GM13976 (cell line): ENCODE measurements around the gene KRTAP10-6.

Experiments used
- DNase-seq: peaks from one replicate; pipeline ENCODE4 v3.0.0; 2012; ENCODE audit warnings: low spot score
- in situ Hi-C: fragments of 300-500 bp; cut with MboI; formaldehyde crosslinking; loops from one replicate; pipeline ENCODE4 v1.12.0; 2022; ENCODE audit warnings: low sequenced_read_pairs, mixed read lengths, inconsistent platforms; ENCODE audit not compliant: unreplicated experiment
- TF ChIP-seq, protein P1 (sequence below): IDR thresholded peaks from 2 replicates; pipeline ENCODE4 v1.5.1; 2012; ENCODE audit warnings: borderline replicate concordance, mild to moderate bottlenecking; ENCODE audit not compliant: insufficient read depth; ENCODE audit errors: extremely low read depth, missing control alignments, control extremely low read depth

KRTAP10-6 gene

DNA sequence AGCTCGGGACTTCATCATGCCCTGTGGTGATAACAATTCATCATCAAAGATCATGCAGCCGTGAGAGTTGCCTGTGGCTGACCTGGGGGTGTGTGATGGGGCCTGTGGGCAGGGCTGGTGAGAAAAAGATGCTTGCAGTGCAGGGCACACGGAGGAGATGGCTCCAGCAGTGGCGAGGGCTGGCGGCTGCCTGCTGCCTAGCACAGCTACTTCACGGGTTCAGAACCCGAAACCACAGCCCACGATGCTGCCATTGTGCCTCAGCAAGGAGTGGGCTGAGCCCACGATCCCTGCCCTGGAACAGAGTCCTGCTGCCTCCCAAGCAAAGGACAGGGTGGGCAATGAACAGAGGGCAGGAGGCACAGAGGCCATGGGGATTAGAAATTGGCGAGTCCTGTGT, 34.0 kb upstream of the KRTAP10-6 start:
- DNase-seq, result no peak
- in situ Hi-C loops, result no loop called here
- TF ChIP-seq, protein P1, sequence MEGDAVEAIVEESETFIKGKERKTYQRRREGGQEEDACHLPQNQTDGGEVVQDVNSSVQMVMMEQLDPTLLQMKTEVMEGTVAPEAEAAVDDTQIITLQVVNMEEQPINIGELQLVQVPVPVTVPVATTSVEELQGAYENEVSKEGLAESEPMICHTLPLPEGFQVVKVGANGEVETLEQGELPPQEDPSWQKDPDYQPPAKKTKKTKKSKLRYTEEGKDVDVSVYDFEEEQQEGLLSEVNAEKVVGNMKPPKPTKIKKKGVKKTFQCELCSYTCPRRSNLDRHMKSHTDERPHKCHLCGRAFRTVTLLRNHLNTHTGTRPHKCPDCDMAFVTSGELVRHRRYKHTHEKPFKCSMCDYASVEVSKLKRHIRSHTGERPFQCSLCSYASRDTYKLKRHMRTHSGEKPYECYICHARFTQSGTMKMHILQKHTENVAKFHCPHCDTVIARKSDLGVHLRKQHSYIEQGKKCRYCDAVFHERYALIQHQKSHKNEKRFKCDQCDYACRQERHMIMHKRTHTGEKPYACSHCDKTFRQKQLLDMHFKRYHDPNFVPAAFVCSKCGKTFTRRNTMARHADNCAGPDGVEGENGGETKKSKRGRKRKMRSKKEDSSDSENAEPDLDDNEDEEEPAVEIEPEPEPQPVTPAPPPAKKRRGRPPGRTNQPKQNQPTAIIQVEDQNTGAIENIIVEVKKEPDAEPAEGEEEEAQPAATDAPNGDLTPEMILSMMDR, result no peak

DNA sequence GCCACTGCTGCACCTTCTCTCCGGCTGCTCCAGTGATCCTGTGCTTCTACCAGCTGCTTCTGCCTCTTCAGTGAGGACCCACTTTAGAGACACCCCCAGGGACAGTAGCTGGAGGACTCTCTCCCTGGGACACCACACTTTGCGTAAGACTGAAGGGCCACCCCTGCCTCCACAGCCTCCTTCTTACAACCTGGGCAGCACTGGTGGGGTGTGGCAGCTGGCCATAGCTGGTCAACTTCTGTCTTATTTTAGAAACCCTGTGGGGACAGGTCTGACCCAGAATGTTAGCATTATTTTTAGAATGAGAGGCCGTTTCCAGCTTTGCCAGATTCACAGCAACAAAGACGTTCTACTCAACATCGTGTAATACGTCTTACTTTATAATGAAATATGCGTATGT, 33.5 kb upstream of the KRTAP10-6 start:
- in situ Hi-C loops, result no loop called here
- TF ChIP-seq, protein P1, result no peak
- DNase-seq, result no peak

DNA sequence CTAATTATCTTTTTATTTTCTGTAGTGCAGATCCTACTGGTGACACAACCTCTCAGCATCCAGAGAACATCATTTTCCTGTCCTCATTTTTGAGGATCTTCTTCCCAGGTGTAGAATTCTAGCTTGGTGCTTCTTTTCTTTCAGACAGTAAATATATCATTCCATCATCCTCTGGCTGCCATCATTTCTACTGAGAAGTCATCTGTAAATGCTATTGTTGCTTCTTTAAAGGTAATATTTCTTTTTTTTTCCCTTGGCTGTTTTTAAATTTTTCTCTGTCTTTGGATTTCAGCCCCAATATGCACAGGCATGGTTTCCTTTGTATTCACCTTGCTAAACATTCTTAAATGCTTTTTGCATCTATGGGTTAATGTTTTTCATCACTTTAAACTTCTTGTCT, 31.3 kb upstream of the KRTAP10-6 start:
- TF ChIP-seq, protein P1, result no peak
- in situ Hi-C loops, result no loop called here
- DNase-seq, result no peak

DNA sequence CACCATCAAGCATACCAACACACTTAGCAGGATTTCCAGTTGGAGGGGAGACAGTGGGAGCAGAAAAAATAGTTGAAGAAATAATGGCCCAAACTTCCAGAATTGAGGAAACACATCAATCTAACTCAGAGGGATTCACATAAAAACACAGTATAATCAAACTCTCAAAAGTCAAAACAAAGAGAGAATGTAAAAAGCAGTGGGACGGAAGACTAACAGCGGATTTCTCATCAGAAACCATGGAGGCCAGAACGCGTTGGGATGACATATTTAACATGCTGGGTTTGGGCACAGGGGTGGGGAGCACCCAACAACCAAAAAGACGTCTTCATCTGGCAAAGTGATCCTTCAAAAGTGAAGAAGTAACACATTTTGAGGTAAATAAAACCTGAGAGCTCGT, 27.6 kb upstream of the KRTAP10-6 start:
- no peak for DNase-seq
- in situ Hi-C loops, result no loop called here
- TF ChIP-seq, protein P1, result no peak

DNA sequence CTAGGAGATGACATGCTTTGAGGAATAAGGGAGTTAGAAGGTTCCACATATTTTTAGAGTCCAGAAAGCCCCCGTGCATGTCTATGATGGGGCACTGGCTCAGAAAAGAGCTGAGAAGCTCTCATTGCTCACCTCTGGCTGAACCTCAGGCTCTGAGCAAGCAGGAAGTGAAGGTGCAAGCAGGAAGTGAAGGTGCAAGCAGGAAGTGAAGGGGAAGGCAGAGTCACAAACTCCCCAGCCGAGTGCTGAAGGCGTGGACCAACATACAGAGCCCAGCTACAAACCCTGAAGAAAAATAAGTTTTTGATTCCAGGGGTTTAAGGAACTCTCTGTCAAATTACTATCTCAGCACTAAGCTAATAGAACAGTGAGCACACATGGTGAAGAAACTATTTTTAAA, 26.6 kb upstream of the KRTAP10-6 start:
- in situ Hi-C loops, result no loop called here
- TF ChIP-seq, protein P1, result no peak
- no peak for DNase-seq

DNA sequence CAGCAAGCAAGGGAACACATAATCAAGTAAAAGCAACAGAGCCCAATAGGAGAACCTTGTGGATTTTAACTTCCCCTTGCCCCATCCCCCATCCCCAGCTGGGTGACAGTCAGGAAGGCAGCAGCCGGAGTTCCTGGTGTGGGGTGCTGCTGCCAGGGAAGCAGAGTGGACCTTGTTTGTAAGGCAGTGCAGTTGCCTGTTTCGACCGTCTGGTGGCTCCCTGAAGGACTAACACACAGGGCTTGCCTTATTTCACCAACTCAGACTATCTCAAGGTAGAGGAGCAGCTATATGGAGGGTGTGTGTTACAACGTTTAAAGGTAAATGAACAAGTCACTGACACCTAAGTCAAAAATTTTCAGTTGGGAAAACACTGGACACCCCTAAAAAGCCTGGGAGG, 26.2 kb upstream of the KRTAP10-6 start:
- DNase-seq, result no peak
- in situ Hi-C loops, result no loop called here
- TF ChIP-seq, protein P1, result no peak

DNA sequence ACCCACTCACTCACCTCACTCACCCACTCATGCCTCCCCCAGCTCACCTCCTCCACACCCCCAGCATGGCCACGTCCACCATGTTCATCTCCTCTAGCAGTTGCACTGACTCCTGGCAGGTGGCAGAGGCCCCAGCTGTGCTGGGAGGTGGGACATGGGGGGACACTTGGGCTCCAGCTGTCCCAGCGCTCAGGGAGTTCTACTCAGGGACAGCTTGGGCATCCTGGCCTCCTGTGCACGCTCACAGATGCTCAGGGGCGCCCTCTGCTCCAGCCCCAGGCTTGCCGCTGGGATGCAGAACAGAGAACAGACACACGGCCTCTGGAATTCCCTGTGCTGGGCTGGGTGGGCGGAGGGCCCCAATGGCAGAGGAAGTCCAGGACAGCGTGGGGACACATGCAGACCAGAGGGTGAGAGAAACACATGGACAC, 24.8 kb upstream of the KRTAP10-6 start:
- in situ Hi-C loops, result no loop called here
- DNase-seq, result no peak
- TF ChIP-seq, protein P1, result no peak
